Measurements from ENCODE around the gene PACSIN3.

PACSIN3 gene

DNA sequence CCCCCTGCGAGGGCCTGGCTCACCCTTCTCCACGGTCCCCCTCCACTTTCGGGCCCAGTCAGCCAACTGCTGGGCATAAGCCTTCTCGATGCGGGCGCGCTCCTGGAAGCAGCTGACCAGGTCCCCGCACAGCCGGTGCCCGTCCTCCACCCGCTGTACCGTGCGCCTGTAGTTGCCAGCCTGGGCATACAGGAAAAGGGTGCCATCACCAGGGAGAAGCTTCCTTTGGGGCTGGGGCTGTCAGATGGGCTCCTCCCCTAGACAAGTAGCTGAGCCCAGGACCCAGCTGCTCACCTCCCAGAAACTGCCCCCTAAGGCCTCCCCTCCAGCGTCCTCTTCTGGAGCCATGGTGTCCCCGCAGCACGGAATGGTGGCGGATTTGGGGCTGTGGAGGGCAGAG, 3.9 kb downstream of the PACSIN3 start:
- Histone ChIP-seq H2AFZ (ENCODE audit: low read length) (no peak overlapping the region), H3F3A (ENCODE audit: insufficient read depth, low read length) (no peaks in the 10 kb centered on the region), H3K36me3 (ENCODE audit: insufficient read depth, low read length) (no peaks in the 10 kb centered on the region), H3K4me2 (ENCODE audit: low read length) (no peak overlapping the region), H3K79me2 (ENCODE audit: insufficient read depth, low read length) (no peaks in the 10 kb centered on the region), H3K27me3 (ENCODE audit: insufficient read depth, low read length) (peaks cover 10% of the 10 kb centered on the region; the same call in 1 of the 2 replicates), H3K4me3 (ENCODE audit: low read depth, low read length, poor library complexity, severe bottlenecking) (no peak overlapping the region), H3K4me1 (ENCODE audit: insufficient read depth, low read length, severe bottlenecking) (peaks cover 22% of the 10 kb centered on the region), H3K9me3 (ENCODE audit: low read length) (no peaks in the 10 kb centered on the region), H3K9me2 (ENCODE audit: low read depth, low read length) (no peaks in the 10 kb centered on the region), H3K9ac (ENCODE audit: low read length) (no peak overlapping the region), H3K27ac (ENCODE audit: low read depth, low read length, poor library complexity, severe bottlenecking) (no peak overlapping the region), H4K20me1 (ENCODE audit: insufficient read depth, low read length) (no peaks in the 10 kb centered on the region)
- TF ChIP-seq, protein P1, sequence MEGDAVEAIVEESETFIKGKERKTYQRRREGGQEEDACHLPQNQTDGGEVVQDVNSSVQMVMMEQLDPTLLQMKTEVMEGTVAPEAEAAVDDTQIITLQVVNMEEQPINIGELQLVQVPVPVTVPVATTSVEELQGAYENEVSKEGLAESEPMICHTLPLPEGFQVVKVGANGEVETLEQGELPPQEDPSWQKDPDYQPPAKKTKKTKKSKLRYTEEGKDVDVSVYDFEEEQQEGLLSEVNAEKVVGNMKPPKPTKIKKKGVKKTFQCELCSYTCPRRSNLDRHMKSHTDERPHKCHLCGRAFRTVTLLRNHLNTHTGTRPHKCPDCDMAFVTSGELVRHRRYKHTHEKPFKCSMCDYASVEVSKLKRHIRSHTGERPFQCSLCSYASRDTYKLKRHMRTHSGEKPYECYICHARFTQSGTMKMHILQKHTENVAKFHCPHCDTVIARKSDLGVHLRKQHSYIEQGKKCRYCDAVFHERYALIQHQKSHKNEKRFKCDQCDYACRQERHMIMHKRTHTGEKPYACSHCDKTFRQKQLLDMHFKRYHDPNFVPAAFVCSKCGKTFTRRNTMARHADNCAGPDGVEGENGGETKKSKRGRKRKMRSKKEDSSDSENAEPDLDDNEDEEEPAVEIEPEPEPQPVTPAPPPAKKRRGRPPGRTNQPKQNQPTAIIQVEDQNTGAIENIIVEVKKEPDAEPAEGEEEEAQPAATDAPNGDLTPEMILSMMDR (IDR thresholded peaks at IDR 0.05; ENCODE audit: low read length) = no peak
- TF ChIP-seq EZH2 (IDR thresholded peaks at IDR 0.05; ENCODE audit: borderline replicate concordance, low read length) = no peak

DNA sequence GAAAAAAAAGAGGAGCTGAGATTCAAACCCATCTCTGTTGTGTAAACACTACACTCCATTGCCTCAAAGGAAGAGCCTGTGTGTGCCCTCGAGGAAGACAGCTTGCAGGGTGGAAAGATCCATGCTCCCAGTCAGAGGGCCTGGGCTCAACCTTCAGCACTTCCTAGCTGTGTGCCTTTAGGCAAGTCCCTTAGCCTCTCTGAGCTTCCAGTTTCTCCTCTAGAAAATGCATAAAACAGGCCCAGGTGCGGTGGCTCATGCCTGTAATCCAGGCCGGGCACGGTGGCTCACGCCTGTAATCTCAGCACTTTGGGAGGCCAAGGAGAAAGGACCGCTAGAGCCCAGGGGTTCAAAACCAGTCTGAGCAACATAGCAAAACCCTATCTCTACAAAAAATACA, 5.0 kb downstream of the PACSIN3 start:
- H3K36me3 ChIP-seq (ENCODE audit: insufficient read depth, low read length) = peaks cover 3% of the 10 kb centered on the region; the same call in 1 of the 2 replicates

DNA sequence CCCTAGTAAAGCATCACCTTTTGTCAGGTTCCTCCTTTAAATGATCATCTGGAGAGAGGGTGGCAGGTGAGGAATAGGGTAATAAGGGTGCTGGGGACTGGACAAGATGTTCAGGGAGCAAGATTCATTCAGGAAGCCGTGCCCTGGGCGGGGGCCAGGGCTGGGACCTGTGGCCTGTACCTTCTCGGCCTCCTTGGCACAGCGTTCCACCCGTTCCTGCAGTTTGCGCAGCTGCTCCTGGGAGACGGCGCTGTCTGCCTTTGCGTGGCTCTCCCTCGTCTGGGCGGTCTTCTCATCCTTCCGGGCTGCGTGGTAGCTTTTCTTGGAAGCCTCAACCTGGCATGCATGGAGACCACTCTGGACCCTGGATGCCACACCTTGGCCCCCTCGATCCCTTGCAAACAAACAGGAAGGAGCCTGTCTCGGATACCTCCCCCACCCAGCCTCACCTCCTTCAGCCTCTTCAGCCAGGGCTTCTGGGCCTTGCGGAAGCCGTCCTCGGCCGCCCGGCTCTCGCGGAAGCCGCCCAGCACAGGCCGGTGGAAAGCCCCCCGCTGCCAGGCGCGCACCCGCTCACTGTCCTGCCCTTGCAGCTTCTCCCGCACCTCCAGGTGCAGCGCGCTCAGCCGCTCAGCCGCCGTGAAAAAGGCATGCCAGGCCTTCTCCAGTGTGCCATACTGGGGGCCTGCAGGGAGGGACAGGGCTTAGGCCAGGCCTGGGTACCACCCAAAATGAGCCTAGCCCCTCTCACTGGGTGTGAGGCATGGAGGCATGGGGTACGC, 6.0 kb downstream of the PACSIN3 start:
- H3K27ac ChIP-seq (ENCODE audit: low read depth, low read length, poor library complexity, severe bottlenecking) = no peak overlapping the region
- H3K9me3 ChIP-seq (ENCODE audit: low read length) = no peaks in the 10 kb centered on the region
- peaks cover 10% of the 10 kb centered on the region; the same call in 1 of the 2 replicates for H3K27me3 ChIP-seq (ENCODE audit: insufficient read depth, low read length)
- H4K20me1 ChIP-seq (ENCODE audit: insufficient read depth, low read length) = no peaks in the 10 kb centered on the region
- TF ChIP-seq, protein P1 (IDR thresholded peaks at IDR 0.05; ENCODE audit: low read length) = no peak
- no peak for TF ChIP-seq EZH2 (IDR thresholded peaks at IDR 0.05; ENCODE audit: borderline replicate concordance, low read length)
- no peak overlapping the region for H3K4me3 ChIP-seq (ENCODE audit: low read depth, low read length, poor library complexity, severe bottlenecking)
- no peak overlapping the region for H2AFZ ChIP-seq (ENCODE audit: low read length)
- H3K4me1 ChIP-seq (ENCODE audit: insufficient read depth, low read length, severe bottlenecking) = peaks cover 17% of the 10 kb centered on the region
- H3K9ac ChIP-seq (ENCODE audit: low read length) = no peak overlapping the region
- peaks cover 13% of the 10 kb centered on the region for H3K79me2 ChIP-seq (ENCODE audit: insufficient read depth, low read length)
- H3K9me2 ChIP-seq (ENCODE audit: low read depth, low read length) = no peaks in the 10 kb centered on the region
- H3K36me3 ChIP-seq (ENCODE audit: insufficient read depth, low read length) = peaks cover 11% of the 10 kb centered on the region; the same call in 1 of the 2 replicates
- no peaks in the 10 kb centered on the region for H3F3A ChIP-seq (ENCODE audit: insufficient read depth, low read length)
- H3K4me2 ChIP-seq (ENCODE audit: low read length) = no peak overlapping the region

More for the DNA sequence above, 5.0 kb downstream of the PACSIN3 start:
- peaks cover 15% of the 10 kb centered on the region for H3K4me1 ChIP-seq (ENCODE audit: insufficient read depth, low read length, severe bottlenecking)
- no peak overlapping the region for H3K9ac ChIP-seq (ENCODE audit: low read length)
- peaks cover 2% of the 10 kb centered on the region; the same call in 1 of the 2 replicates for H3K79me2 ChIP-seq (ENCODE audit: insufficient read depth, low read length)
- H3F3A ChIP-seq (ENCODE audit: insufficient read depth, low read length) = no peaks in the 10 kb centered on the region
- no peak overlapping the region for H3K4me2 ChIP-seq (ENCODE audit: low read length)
- no peak overlapping the region for H3K27ac ChIP-seq (ENCODE audit: low read depth, low read length, poor library complexity, severe bottlenecking)
- H2AFZ ChIP-seq (ENCODE audit: low read length) = no peak overlapping the region
- H3K9me3 ChIP-seq (ENCODE audit: low read length) = no peaks in the 10 kb centered on the region
- TF ChIP-seq, protein P1 (IDR thresholded peaks at IDR 0.05; ENCODE audit: low read length) = no peak
- no peak for TF ChIP-seq EZH2 (IDR thresholded peaks at IDR 0.05; ENCODE audit: borderline replicate concordance, low read length)
- H3K27me3 ChIP-seq (ENCODE audit: insufficient read depth, low read length) = peaks cover 10% of the 10 kb centered on the region; the same call in 1 of the 2 replicates
- no peaks in the 10 kb centered on the region for H4K20me1 ChIP-seq (ENCODE audit: insufficient read depth, low read length)
- no peak overlapping the region for H3K4me3 ChIP-seq (ENCODE audit: low read depth, low read length, poor library complexity, severe bottlenecking)
- H3K9me2 ChIP-seq (ENCODE audit: low read depth, low read length) = no peaks in the 10 kb centered on the region

Data from OCI-LY1 (cell line).